GM18498 (cell line): ENCODE data around the gene NFATC4.

Experiments
- ATAC-seq: cut with Tn5 transposase; IDR thresholded peaks from one replicate; pipeline ENCODE4 v1.9.1; 2021; ENCODE audit warnings: mild to moderate bottlenecking, moderate library complexity; ENCODE audit not compliant: unreplicated experiment

NFATC4 gene

DNA sequence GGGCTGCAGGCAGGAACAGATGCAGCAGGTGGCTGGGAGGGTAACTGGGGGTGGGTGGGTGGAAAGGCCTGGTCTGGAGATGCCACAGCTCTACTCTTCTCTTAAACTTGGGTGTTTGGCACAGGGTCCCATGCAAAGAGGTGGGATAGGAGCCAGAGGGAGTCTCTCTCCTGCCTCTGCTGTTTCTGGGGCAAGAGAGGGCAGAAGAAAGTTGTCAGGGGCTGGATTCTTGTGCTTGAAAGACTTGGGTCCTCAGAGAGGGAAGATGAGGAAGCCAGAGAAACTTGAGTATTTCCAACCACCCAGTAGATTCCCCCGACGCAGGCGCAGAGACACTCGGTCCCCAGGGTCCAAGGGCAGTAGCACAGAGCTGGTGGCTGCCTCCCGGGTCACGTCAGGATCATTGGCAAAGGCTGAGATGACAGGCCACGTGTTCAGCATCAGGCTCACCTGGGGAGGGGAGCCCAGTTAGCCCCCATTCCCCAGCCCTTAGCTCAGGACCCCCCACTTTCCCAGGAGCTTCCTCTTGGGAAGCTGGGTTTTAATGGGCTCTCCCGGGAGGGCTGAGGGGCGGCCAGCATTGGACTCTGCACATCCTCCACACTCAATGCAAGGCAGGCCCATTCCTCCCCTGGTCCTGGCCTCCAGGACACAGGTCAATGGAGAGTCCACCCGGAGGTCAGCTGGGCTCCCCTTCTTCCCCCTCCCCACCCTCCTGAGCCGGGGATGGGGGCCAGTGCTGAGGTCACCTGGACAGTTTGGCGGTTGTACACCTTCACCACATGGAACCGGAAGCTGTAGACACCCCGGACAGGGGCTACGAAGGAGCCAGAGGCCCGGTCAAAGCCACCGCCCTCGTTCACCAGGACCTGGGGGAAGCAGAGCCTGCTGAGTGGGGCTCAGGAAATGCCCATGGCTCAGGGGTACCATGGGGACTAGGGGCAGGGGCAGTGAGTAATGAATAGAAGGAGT, 59.8 kb downstream of the NFATC4 start:
- ATAC-seq = no peak

DNA sequence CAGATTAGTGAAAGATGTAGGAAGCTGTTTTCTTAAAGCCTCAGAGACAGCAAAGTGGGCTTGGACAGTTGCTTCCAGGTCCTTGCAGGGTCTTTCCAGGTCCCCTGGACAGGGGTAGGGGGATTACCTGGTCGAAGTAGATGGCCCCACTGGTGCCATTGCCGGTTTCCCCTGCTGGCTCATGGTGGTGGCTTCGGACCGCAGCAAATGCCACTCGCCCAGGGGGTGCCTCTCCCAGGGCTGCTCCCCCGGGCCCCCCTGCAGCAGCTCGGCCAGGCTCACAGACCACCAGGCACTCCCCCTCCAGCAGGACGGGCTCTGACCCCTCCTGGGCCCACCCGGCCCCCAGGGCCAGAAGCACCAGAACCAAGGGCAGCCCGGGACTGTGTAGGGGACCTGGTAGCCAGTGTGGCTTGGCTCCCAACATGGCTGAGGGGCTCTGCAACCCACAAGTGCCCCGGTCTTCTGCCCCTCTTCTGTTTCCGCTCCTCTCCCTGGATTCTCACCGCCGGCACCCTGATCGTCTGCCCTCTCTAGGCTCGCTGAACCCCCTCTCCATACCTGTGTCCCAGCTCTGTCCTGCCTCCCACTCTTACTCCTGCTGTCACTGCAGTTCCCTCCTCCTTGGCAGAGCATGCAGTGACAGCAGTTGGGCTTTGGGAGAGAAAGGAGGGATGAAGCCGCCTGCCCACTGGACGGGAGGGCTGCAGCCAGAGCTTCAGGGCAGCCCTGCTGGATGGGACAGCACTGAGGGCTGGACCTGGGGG, 60.8 kb downstream of the NFATC4 start:
- no peak for ATAC-seq
